Fibroblast of pulmonary artery (primary cell): Measurements from ENCODE around the gene MARCHF9.

ENCODE experiments used
- DNase-seq: peaks from one replicate; pipeline ENCODE4 v3.0.0-alpha.2; 2010; ENCODE audit warnings: low read depth
- H3K4me3 ChIP-seq: replicated peaks from 2 replicates; pipeline ENCODE4 v1.5.1; 2011; ENCODE audit warnings: low read depth, mild to moderate bottlenecking, control low read depth, low read length, moderate library complexity
- TF ChIP-seq, protein P1 (sequence below): IDR thresholded peaks from 2 replicates; pipeline ENCODE4 v1.5.1; 2011; ENCODE audit warnings: mild to moderate bottlenecking, control low read depth, low read length, inconsistent platforms; ENCODE audit errors: missing control alignments

MARCHF9 gene

DNA sequence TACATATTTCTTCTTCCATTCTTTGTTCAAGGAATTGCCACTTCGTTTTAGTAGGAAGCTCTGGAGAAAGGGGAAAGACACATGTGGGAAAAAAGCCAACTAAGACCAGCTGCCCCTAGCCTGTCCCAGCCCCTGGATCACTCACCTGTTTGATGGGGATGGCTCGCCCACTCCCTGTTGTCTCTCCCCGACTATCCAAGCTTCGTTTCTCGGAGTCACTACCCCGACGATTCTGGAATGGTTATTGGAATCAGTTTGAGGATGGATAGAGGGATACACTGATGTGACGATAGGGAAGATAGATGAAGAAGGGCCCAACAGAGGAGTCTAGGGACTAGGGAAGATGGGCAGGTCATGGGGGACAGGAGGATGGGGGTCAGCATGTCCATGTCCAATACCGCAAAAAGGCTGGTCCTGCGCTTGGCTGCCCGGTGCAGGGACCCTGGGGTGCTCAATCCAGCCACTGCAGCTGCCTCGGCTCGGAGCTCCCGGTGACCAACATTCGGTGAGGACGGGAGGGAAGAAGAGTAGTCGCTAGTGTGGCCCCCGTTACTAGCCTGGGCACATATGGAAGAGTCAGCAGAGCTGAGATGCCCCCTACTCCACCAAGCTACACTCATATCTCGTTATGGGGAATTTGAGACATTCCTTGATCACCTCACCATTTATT, 23.4 kb upstream of the MARCHF9 start:
- TF ChIP-seq, protein P1, sequence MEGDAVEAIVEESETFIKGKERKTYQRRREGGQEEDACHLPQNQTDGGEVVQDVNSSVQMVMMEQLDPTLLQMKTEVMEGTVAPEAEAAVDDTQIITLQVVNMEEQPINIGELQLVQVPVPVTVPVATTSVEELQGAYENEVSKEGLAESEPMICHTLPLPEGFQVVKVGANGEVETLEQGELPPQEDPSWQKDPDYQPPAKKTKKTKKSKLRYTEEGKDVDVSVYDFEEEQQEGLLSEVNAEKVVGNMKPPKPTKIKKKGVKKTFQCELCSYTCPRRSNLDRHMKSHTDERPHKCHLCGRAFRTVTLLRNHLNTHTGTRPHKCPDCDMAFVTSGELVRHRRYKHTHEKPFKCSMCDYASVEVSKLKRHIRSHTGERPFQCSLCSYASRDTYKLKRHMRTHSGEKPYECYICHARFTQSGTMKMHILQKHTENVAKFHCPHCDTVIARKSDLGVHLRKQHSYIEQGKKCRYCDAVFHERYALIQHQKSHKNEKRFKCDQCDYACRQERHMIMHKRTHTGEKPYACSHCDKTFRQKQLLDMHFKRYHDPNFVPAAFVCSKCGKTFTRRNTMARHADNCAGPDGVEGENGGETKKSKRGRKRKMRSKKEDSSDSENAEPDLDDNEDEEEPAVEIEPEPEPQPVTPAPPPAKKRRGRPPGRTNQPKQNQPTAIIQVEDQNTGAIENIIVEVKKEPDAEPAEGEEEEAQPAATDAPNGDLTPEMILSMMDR: no peak
- no peak overlapping the region for H3K4me3 ChIP-seq
- no peak for DNase-seq

GRCh38 chr12:57732270-57732669, 22.6 kb upstream of the MARCHF9 start:
- TF ChIP-seq, protein P1: no peak
- no peak overlapping the region for H3K4me3 ChIP-seq
- DNase-seq: no peak

DNA sequence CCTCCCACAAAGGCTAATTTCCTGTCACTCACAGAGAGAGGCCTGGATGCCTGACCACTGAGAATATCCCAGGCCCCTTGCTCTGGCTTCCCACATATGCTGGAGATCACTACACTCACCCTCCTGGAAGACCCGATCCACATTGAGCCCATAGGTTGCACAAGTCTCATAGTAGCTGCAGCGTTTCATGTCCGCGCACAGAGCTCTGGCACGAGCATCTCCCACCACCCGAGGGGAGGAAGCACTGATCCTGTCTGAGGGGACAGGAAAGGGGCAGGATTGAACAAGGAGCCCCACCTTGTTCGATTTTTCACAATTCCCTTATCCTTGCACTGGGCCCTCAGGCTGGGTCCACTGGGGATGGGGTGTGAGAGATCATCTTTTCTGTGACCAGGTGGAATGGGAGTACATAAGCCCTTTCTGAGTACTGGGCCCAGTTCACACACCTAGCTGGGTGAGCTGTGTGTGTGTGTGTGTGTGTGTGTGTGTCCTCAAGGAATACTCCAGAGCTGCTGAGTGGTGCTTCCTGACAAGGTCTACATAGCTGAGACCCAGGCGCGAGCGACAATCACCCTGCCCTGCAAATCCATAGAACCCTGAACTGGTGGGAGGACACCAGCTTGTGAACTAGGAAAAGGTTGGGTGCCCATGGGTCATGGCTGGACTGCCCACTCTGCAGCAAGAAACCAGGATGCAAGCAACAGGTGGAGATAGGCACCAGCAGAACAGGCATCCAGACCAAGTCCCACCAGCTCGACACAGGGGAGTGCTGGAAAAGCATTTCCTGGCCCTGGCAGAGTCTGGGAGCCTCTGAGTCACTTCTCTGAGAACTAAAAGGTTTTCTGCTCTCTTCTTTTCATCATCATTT, 21.9 kb upstream of the MARCHF9 start:
- no peak for DNase-seq

DNA sequence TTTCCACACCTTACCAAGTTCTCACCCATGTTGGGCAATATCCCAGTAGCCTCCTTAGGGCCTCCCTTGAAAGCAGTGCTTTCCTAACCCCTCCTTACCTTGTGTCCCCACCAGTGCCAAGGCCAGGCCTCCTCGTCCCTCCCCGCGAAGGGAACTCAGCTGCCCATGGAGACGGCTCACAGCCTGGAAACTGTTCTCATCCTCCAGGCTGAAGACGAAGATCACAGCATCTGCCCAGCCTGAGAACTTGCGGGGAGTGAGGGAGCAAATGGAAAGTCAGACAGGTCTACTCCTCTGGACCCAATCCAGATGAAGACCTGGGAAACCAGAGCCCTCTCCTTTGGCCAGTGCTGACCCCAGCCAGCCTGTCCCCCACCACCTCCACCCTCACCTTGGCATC, 21.0 kb upstream of the MARCHF9 start:
- TF ChIP-seq, protein P1: no peak
- no peak overlapping the region for H3K4me3 ChIP-seq
- no peak for DNase-seq

More for the DNA sequence above, 21.9 kb upstream of the MARCHF9 start:
- no peak overlapping the region for H3K4me3 ChIP-seq
- TF ChIP-seq, protein P1: no peak

DNA sequence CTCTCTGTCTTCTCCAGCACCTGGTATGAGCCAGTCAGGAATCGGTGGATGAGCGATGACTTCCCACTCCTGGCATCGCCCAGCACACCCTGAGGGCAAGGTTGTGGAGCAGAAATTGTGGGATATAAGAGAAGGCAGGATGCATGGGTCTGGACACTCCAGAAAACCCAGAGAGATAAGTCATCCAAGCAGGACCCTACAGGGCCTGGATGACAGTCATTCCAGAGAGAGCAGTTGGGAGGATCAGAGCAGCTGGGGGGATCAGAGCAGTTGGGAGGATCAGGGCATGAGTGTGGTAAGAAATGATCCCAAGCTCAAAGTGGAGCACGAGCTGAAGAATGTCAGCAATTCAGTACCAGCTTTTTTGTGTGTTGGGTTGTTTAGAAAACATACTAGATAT, 20.3 kb upstream of the MARCHF9 start:
- DNase-seq: no peak
- H3K4me3 ChIP-seq: no peak overlapping the region
- TF ChIP-seq, protein P1: no peak

DNA sequence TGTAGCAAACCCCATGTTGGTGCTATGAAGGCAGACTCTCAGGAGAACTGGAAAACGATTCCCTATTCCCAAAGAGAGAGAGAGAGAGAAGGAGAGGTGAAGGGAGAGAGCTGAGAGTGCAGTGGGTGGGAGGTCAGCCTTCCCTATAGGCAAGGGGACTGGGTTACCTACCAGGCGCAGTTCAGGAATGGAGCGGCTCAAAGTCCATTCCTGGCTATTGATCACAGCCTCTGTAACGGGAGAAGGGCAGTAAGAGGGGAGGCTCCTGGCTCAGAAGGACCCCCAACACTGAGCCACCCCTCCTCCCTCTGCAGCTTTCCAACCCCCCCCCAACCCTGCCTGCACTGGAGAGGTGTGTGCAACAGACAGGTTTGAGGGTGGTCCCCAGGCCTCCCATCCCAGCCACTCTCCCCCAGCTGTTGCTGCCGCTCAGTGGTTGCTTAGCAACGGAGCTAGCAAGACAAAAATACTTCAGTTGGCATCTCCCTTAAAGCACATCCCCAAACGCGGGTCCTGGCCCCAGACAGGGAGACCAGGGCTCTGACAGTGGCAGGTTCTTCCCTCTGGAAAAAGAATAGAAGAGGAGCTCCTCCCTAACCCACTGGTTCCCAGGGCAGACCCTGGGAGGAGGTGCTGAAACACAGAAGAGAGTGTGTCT, 19.6 kb upstream of the MARCHF9 start:
- no peak overlapping the region for H3K4me3 ChIP-seq
- no peak for DNase-seq

More for the DNA sequence above, 19.6 kb upstream of the MARCHF9 start:
- TF ChIP-seq, protein P1: no peak
